Activated naive CD4-positive, alpha-beta T cell treated with Interleukin-2 at 50 U/mL for 16 hours (primary cell): Measurements from ENCODE around the gene NAE1.
A peak's percentile ranks its signal among the peaks of the same experiment; 100 is the strongest.
"Not testable (repeated sequence)": the region's sequence is repeated elsewhere in the genome, so short reads cannot be mapped to it uniquely, and the experiment has no call there.

Experiments used
- DNase-seq: peaks from one replicate; pipeline ENCODE4 v3.0.0-alpha.2; 2020

Gene NAE1

DNA sequence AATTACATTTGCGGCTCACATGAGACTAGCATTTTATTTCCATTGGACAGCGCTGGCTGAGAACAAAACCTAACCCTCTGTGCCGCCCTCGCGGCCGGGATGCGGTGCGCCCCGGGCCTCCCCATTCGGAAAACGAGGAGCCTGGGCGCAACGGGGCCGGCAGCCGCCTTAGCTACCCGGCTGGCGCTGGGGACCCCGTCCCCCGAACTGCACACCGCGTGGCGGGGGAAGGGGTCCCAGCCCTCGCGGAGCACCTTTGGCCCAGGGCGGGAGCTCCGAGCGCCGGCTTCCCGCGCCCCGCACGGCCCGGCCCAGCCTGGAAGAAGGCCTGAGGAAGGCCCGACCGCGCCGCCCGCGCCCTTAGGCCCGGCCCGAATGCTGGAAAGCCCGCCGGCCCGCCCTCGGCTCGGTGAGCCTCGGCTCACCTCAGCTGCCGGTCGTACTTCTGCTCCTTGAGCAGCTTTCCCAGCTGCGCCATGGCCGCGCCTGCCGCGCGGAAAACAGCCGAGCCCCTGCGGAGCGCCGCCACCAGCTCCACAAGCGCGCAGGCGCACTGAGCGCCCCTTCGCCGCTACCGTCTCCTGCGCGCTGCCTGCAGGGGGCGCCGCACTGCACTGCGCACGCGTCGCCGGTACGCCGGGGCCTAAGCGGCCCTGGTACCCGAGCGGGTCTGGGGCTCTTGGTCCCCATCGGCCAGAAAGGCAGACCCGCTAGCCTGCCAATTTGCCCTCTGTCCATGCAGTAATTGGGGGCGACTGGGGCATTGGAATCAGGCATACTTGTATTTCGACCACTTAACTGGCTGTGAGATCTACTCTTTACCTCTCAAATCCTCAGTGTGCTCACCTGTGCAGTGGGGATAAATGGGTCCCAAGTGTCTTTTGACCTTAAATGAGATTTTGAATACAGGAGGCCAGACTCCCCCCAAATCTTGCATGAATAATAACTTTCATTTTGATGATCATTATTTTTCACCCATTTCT is at the start of gene NAE1:
Gene NAE1, minus strand, starts transcription at position 555 of the 983 bp plus-strand sequence. Its CDS starts 77 bp downstream, at position 478.
- DNase-seq = peak; percentile 89

DNA sequence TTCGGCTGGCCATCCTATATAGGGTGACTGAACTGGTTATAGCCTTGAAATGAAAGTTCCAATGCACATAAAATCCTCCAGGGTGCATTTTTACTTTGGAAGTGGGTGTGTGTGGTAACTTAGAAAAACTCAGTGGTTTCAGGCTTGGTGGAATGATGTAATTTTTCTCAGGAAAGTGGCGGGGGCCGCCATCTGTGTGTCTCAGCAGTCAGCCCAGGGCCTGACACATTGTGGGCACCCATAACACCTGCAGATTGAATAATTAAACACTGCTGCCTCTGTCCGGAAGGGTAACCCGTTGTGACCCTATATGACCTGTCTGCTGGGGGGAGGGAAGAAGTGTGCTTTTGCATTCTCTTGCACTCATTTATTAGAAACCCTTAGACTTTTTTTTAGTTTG is 47.3 kb upstream of the NAE1 start:
- DNase-seq = peak; percentile 77

DNA sequence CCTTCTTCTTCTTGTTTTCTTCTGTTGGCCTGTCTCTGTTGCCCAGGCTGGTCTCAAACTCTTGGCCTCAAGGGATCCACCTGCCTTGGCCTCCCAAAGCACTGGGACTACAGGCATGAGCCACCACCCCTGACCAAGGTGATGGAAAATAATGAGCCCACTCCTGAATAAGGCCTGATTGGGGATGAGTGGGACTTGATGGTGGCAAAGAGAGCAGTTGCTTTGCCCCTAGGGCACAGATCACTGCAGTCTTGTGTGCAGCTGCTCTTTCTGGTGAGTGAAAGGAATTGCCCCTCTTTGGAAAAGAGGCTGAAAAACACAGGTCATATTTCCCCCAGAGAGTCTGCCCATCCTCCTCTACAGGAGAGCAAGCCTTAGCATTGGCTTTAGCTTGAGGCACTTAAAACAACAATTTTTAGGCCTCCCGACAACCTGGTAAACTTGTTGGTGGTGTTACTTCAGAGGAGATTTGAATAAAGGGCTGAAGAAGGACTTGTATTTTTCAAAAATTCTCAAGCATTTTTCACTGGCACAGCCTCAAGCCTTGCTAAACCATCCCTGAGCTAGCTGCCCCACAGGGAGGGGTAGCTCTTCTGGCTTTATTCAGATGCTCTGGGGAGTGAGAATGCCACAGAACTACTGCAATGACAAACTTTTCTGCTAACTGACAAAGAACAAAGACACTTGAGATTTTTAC is 43.5 kb upstream of the NAE1 start:
- DNase-seq = peak; percentile 13

DNA sequence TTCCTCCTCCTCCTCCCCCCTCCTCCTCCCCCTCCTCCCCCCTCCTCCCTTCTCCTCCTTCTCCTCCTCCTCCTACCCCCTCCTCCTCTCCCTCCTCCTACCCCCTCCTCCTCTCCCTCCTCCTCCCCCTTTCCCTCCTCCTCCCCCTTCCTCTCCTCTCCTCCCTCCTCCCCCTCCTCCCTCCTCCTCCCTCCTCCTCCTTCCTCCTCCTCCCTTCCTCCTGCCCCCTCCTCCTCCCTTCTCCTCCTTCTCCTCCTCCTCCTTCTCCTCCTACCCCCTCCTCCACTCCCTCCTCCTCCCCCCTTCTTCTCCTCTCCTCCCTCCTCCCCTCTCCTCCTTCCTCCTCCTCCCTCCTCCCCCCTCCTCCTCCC is 42.9 kb upstream of the NAE1 start:
- DNase-seq = no peak

DNA sequence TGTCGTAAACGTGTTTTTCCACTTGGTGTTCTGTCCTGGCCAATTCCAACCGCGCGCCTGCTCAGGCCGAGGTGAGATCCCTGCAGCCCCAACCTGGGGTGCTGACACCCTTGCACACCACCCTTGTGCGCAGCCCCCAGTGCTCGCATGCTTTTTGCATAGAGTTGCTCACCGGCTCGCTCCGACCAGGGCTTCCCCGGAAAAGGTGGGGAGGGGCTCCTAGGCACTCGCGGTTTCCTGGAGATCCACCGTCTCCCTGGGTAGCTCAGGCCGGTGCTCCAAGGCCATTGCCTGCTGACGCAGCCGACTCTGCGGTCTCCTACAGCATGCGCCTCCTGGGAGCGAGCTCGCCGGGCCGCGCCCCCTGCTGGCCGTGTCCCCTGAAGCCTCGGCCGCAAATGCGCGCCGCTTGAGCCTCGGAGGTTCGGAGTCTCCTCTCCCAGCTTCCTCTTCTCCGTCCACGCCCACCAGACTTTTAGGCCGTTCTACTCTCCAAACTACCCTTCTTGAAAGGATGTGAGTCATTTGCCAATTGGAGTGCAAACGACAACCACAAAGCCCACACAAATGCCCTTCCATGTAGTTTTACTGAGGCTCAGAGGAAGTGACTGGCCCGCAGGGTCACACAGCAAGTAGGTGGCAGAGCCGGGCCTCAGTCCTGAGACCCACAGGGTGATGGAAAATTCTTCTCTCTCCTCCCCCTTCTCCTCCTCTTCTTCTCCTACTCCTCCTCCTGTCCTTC is 42.3 kb upstream of the NAE1 start:
- peak; percentile 89 for DNase-seq

DNA sequence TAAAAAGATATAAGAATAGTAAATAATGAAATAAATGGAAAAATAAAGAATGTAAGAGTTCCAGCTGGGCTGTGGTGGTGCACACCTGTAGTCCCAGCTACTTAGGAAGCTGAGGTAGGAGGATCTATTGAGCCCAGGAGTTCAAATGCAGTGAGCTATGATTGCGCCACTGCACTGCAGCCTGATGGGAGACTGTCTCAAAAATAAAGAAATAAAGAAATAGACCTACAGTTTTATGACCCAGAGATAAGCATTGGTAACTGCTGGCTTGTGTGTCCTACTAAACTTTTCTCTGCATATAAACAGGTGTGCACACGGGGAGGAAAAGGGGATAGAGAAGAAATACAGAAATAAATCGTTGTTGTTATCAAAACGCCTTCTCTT is 41.8 kb upstream of the NAE1 start:
- DNase-seq = no peak

DNA sequence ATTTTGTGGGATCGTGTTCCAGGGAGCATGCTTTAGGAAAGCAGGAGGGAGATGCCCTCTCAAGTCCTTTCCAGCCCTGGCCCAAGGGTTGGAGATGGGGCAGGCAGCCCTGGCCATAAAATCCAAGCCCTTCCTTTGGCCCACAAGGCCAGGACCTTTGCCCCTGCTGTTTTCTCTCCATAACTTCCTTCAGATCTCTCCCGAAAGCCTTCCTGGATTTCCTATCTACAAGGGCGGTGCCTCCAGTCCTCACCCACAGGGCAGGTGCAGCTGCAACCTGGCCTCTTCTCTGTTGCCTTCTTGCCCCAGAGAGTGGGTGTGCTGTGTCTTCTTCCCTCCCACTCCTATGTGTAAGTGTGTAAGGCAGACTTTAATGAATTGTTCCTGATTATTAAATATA is 41.1 kb upstream of the NAE1 start:
- DNase-seq = no peak

DNA sequence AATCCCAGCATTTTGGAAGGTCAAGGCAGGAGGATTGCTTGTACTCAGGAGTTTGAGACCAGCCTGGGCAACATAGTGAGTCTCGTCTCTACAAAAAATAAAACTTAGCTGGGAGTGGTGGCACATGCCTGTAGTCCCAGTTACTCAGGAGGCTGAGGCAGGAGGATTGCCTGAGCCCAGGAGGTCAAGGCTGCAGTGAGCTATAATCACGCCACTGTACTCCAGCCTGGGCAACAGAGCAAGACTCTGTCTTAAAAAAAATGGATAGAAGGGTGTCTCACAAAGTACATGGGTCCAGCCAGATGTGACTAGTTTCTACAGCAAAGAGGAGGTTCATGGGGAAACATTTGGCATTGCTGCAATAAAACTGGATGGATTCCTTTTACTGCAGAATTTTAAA is 40.6 kb upstream of the NAE1 start:
- not testable (repeated sequence) for DNase-seq

DNA sequence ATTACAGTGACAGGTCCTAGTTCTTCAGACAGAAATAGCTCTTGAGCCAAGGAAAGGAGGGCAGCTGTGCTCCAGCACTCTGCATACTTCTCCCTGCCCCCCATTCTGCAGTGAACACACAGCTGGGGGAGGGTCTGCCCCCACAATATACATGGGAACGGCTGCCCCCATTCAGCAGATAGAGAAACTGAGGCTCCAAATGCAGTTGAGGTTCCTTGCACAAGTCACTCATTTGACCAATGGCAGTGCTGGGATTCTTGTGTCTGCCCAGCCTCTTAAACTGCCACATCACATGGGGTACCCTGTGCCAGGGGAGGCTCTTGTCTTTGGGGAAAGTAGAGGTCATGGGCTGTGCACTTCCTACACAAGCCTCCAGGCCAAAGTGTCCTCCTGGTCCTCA is 38.6 kb upstream of the NAE1 start:
- DNase-seq = no peak

DNA sequence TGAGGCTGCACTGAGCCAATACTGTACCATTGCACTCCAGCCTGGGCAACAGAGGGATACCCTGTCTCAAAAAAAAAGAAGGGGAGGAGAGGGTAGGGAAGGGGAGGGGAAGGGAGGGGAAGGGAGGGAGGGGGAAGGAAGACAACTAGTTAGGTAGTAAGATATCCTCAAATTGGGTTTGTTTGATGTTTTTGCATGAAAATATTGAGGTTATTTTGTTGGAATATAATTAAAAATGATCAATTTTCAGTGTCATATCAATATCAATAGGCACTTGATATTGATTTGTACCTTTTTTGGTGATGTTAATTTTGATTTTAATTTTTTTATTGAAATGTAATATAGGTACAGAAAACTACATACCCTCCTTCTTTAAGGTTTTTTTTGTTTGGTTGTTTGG is 32.9 kb upstream of the NAE1 start:
- DNase-seq = no peak

DNA sequence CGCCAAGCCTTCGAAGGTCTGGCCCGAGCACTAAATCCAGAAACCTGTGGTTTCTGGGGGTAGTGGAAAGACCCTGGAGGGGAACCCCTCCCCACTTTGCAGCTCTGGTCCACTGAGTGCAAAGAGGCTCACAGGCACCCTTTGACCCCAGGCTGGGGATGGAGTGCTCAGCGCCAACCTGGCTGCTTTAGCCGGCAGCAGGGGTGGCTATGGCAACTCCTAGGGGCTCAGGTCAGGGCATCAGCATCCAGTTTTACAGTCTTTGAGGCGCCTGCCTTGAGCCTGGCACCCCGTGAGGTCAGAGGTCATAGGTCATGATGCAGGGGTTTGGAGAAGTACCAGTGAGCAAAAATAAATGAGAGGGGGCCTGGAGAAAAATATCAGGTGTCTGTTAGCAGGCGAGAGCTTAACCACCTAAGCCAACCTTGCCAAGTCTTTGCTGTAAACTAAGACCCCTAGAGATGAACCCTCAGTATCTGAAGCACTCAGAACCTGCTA is 31.3 kb upstream of the NAE1 start:
- DNase-seq = no peak

DNA sequence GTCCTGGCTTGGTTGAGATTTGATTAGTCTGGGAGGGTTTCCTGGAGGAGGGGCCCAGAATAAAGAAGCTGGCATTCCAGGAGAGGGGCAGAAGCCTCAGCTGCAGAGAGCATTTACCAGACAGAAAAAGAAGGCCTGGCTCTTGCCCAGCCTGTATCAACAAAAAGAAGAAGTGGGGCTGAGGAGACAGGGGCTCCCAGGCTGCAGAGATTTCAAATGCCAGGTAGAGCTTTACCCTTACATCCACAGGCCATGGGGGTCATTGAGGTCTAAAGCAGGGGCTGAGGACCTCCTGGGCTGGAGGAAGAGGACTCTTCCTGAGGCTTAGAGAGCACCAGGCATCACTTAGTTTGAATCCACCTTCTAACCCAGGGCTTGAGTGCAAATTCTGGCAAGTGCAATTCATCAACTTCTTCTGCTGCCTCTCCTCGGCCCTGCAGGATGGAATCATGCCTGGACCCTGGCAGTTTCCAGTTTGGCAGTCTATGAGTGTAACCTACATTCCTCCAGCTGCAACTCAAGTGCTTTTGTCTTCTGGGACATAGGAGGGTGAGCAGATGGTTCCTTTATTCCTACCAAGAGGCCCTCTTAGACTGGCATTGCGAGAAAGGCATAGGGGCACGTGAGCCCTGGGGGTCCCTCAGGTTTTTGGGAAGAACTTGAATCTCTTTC is 28.8 kb upstream of the NAE1 start:
- no peak for DNase-seq

DNA sequence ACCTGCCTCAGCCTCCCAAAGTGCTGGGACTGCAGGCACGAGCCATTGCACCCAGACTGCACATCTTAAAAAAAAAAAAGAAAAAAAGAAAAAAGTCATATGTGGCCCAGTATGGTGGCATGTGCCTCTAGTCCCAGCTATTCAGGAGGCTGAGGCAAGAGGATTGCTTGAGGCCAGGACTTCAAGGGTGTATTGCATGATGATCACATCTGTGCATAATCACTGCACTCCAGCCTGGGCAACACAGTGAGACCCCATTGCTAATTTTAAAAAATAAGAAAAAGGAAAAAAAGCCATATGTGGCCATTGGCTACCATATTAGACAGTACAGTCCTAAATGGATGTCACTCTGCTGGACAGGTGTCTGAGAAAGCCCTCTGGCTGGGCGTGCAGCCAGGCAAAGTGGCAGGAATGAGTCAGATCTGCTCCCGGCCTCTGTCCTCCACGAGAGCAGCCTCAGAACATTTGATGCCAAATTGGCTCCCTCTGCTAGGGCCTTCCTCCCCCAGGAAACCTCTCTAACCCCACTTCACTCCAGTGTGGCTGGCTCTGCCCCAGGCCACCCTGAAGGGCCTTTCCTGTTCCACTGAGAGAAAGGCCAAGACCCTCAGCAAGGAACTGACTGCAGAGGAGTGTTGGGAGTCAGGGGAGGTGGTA is 28.1 kb upstream of the NAE1 start:
- no peak for DNase-seq

DNA sequence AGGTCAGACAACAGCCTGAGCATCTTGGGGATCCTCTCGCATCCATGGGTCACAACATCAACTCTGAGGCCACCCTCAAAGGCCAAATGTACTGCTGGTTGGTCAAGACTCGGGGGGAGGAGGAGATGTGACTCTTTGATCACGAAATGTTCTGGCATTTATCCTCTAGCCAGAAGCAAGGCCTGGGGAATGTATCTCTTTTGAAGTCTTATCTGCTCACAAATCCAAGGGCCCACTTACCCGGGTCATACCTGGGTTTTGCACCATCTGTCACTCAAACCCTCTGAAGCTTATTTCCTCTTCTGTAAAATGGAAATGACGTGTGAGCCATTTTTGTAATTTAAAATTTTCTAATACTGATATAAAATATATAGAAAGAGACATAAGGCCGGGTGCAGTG is 26.7 kb upstream of the NAE1 start:
- DNase-seq = no peak

DNA sequence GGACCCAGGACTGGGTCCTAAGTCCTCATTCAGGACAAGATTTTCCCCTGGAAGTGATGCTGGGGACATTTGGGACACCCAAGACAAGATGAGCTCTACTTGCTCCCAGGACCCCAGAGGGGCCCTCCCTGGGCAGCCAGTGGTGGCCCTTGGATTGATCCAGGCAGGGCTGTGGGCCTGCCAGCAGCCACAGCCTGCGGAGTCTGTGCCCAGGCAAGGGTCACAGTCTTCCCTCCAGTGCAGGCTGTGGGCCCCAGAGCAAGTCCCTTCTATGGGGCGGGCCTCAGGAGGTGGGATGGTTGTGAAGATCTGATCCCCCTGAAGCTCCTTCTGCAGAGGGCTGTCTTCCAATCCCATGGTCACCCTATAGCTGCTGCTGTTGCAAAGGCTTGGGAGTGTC is 26.0 kb upstream of the NAE1 start:
- no peak for DNase-seq

DNA sequence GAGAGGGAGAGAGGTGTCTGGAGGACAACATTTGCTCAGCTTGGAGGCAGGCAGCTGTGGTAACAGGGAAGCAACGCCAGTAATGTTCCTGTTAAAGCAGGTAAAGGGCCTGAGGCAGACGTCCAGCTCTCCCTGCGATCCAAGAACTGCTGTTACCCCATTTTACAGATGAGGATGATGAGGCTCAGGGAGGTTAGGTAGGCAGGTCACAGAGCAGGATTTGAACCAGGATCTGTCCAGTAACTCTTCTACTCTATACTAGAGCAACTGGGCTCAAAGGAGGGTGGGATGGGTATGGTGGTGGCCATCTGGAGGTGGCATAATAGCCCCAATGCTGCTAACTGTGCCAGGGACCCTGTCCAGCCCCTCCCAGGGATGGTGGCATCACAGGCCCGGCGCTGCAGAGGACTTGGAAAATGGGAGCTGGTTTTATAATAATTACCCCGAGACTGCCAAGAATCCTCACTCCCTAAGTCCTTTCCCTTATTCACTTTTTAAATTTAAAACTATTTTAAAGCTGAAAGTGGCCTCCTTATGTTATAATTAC is 25.5 kb upstream of the NAE1 start:
- DNase-seq = no peak

DNA sequence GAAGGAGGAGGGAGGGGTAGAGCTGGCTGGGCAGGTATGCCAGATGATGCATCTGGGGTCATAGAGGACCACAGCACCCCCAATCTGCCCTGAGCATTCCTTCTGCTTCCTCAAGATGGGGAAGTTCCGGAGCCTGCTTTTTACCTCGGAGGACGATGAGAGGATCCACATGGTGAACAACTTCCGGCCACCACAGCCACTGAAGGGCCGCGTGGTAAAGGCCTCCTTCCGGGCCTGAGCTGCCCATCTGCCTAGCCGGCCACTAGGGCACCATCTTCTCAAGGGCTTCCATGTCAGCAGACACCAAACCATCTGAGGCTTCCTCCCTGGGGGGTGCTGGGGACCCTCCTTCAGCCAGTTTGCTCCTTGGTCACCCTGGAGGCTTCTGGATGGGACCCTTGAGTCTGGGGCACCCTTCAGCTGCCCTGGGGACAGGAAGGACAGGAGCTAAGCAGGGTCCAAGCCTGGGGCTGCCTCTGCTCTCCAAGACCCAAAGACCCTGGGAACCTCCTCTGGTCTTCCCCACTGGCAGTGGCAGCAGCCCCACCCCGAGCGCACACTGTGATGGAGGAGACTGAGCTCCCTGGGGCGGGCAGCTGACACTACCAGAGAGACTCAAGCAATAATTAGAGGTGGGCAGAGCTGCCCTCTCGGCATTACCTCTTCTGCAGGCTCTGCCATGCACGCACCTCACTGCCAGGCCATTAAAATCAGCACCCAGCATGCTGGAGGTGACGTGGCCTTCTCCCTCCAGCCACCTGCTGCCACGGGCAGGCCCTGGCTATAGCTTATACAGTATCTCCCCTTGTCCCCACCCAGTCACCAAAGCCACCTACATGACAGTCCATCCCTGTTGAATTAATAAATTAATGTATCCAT is 22.7 kb upstream of the NAE1 start:
- no peak for DNase-seq

DNA sequence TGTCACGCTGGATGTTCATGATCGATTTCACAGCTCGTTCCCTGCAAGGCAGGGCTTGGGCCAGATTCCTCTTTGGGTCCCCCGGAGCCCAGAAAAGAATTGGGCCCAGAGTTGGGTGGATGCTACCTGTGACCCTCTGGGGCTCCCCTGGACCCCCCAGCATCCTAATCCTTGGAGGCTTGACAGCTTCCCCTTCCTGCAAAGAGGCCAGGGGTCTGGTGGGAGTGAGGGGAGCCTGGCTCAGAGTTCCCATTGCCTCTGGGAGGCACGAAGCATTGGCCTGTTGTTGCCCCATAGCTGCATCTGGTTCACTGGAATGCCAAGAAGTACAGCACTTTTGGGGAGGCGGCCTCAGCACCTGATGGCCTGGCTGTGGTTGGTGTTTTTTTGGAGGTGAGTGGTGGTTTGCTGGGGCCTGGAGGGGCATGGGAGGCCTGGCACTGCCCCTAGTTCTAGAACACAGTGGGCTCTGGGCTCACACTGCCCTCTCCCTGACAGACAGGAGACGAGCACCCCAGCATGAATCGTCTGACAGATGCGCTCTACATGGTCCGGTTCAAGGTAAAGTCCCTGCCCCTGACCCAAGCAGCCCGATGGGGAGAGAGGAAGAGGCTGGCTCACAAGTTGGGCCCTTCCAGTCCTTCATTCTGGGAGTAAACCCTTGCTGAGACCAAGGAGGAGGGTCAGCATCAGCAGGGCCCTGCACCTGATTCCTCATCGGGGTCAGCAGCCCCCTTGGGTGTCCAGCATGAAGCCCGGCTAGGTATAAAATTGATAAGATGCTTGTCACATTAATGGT is 20.6 kb upstream of the NAE1 start:
- DNase-seq = no peak

DNA sequence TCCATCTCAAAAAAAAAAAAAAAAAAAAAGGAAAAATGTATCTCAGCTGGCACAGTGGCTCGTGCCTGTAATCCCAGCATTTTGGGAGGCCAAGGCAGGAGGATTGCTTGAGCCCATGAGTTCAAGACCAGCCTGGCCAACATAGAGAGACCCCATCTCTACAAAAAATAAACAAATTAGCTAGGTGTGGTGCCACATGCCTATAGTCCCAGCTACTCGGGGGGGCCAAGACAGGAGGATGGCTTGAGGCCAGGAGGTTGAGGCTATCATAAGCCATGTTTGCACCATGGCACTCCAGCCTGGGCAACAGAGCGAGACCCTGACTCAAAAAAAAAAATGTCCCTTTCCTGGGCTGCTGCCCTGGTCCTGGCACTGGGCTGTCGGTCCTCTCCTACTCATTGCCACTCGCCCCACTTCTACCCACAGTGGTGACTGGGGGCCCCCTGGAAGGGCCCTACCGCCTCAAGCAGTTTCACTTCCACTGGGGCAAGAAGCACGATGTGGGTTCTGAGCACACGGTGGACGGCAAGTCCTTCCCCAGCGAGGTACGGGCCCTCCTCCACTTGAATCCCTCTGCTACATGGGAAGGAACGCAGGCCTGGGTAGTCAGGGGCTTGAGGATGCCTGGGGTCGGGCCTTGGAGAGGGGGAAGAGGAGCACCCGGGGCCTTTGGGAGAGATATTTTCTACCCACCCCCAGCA is 19.5 kb upstream of the NAE1 start:
- DNase-seq = no peak
